HepG2 (cell line): ENCODE measurements around the gene ATP9A. TPM values are rescaled to one million over a fixed set of nuclear protein-coding genes. Genes with fewer than 3 reads are reported as not detected.

ENCODE experiments used
- ARNTL ChIP-seq: sonication (generic); formaldehyde crosslinking; IDR thresholded peaks from 2 replicates; pipeline ENCODE4 v1.4.0; 2020; ENCODE audit warnings: mild to moderate bottlenecking, missing genetic modification reagents
- HIVEP1 ChIP-seq: sonication (generic); formaldehyde crosslinking; IDR thresholded peaks from 2 replicates; pipeline ENCODE4 v1.4.0; 2020; ENCODE audit warnings: mild to moderate bottlenecking, missing genetic modification reagents
- KDM6A ChIP-seq: IDR thresholded peaks from 2 replicates; pipeline ENCODE4 v1.6.1; 2016; ENCODE audit warnings: low read depth
- KLF16 ChIP-seq, 2 experiments: sonication (generic) in 1 of 2; formaldehyde crosslinking in 1 of 2; IDR thresholded peaks; 2 replicates each; pipeline versions ENCODE4 v1.6.1 to v1.8.0; 2016 to 2023; ENCODE audit warnings: missing genetic modification reagents in 2 of 2, missing compliant biosample characterization in 1 of 2
- KLF9 ChIP-seq: IDR thresholded peaks from 2 replicates; pipeline ENCODE4 v1.6.1; 2016; ENCODE audit warnings: low read depth
- MED1 ChIP-seq: sonication (generic); formaldehyde crosslinking; IDR thresholded peaks from 2 replicates; pipeline ENCODE4 v1.4.0; 2020; ENCODE audit warnings: missing genetic modification reagents
- MXD4 ChIP-seq: IDR thresholded peaks from 2 replicates; pipeline ENCODE4 v1.6.1; 2016; ENCODE audit warnings: mild to moderate bottlenecking, missing biosample characterization, missing genetic modification reagents
- NR2C2 ChIP-seq: sonication (generic); formaldehyde crosslinking; IDR thresholded peaks from 2 replicates; pipeline ENCODE4 v1.4.0; 2020; ENCODE audit warnings: missing genetic modification reagents, mild to moderate bottlenecking, moderate library complexity, borderline replicate concordance
- RARA ChIP-seq: IDR thresholded peaks from 2 replicates; pipeline ENCODE4 v1.6.1; 2016; ENCODE audit warnings: missing genetic modification reagents, missing compliant biosample characterization
- RBAK ChIP-seq: sonication (generic); formaldehyde crosslinking; IDR thresholded peaks from 2 replicates; pipeline ENCODE4 v1.5.1; 2020; ENCODE audit warnings: mild to moderate bottlenecking, missing genetic modification reagents
- RBFOX2 ChIP-seq: fragments of 200-400 bp; formaldehyde crosslinking; IDR thresholded peaks from 2 replicates; pipeline ENCODE4 v1.6.1; 2017; ENCODE audit warnings: low read depth, mild to moderate bottlenecking, low read length
- ZFP82 ChIP-seq: sonication (generic); formaldehyde crosslinking; IDR thresholded peaks from 2 replicates; pipeline ENCODE4 v1.5.1; 2020; ENCODE audit warnings: mild to moderate bottlenecking, missing genetic modification reagents, borderline replicate concordance
- ZFX ChIP-seq: sonication (generic); formaldehyde crosslinking; IDR thresholded peaks from 2 replicates; pipeline ENCODE4 v1.4.0; 2020; ENCODE audit warnings: mild to moderate bottlenecking, low read depth, missing genetic modification reagents, moderate library complexity
- ZNF101 ChIP-seq: sonication (generic); formaldehyde crosslinking; IDR thresholded peaks from 2 replicates; pipeline ENCODE4 v1.4.0; 2020; ENCODE audit warnings: mild to moderate bottlenecking, low read depth, missing genetic modification reagents, borderline replicate concordance
- ZNF12 ChIP-seq: sonication (generic); formaldehyde crosslinking; IDR thresholded peaks from 2 replicates; pipeline ENCODE4 v1.5.0; 2020; ENCODE audit warnings: missing genetic modification reagents
- ZNF121 ChIP-seq: sonication (generic); formaldehyde crosslinking; IDR thresholded peaks from 2 replicates; pipeline ENCODE4 v1.5.0; 2020; ENCODE audit warnings: mild to moderate bottlenecking, missing genetic modification reagents
- ZNF232 ChIP-seq: sonication (generic); formaldehyde crosslinking; IDR thresholded peaks from 2 replicates; pipeline ENCODE4 v1.4.0; 2020; ENCODE audit warnings: missing genetic modification reagents, borderline replicate concordance
- ZNF253 ChIP-seq: sonication (generic); formaldehyde crosslinking; IDR thresholded peaks from 2 replicates; pipeline ENCODE4 v1.8.0; 2022; ENCODE audit warnings: mild to moderate bottlenecking, missing genetic modification reagents, borderline replicate concordance
- ZNF549 ChIP-seq: sonication (generic); formaldehyde crosslinking; IDR thresholded peaks from 2 replicates; pipeline ENCODE4 v1.5.0; 2020; ENCODE audit warnings: missing genetic modification reagents
- ZNF572 ChIP-seq: sonication (generic); formaldehyde crosslinking; IDR thresholded peaks from 2 replicates; pipeline ENCODE4 v1.5.1; 2020; ENCODE audit warnings: mild to moderate bottlenecking, missing genetic modification reagents
- ZNF724P ChIP-seq: sonication (generic); formaldehyde crosslinking; IDR thresholded peaks from 2 replicates; pipeline ENCODE4 v1.8.0; 2022; ENCODE audit warnings: missing genetic modification reagents, borderline replicate concordance
- ZNF75D ChIP-seq: sonication (generic); formaldehyde crosslinking; IDR thresholded peaks from 2 replicates; pipeline ENCODE4 v1.8.1; 2023; ENCODE audit warnings: missing genetic modification reagents, mild to moderate bottlenecking, borderline replicate concordance
- polyA plus RNA-seq, 8 experiments: library from polyadenylated mRNA; depleted of rRNA in 3 of 8; stranded (reverse) in 7 of 8; unstranded in 1 of 8; fragments of >200 nt; fragmentation: Illumina TruSeq in 4 of 8; extraction: Trizol in 4 of 8; gene quantifications; 2 replicates each; pipeline versions ENCODE4 v1.2.1 to v1.2.3, GENCODE V29; 2011 to 2016; ENCODE audit warnings: low read depth in 4 of 8, missing spikeins in 1 of 8, mixed read lengths in 1 of 8; ENCODE audit not compliant: insufficient read depth in 1 of 8
- total RNA-seq, 5 experiments: library from RNA; depleted of rRNA; stranded (reverse); fragments of >200 nt; fragmentation: Illumina TruSeq; extraction: Trizol; gene quantifications; 2 replicates each; pipeline ENCODE4 v1.2.3, GENCODE V29; 2016; ENCODE audit warnings: low read depth in 1 of 5
- TF ChIP-seq, protein P1 (sequence below): sonication (generic); formaldehyde crosslinking; IDR thresholded peaks from 2 replicates; pipeline ENCODE4 v1.4.0; 2020; ENCODE audit warnings: missing genetic modification reagents, borderline replicate concordance
- TF ChIP-seq, protein P2 (sequence below): sonication (generic); formaldehyde crosslinking; conservative IDR thresholded peaks from 2 replicates; pipeline ENCODE4 v1.8.0; 2022; ENCODE audit warnings: mild to moderate bottlenecking, moderate library complexity, missing genetic modification reagents

ATP9A gene
- total and polyA plus RNA-seq, 2 of the 13 experiments (the other 11 are each of a cell fraction or from before 2014, with no cell fraction given): 11.8 to 18.5 TPM

DNA sequence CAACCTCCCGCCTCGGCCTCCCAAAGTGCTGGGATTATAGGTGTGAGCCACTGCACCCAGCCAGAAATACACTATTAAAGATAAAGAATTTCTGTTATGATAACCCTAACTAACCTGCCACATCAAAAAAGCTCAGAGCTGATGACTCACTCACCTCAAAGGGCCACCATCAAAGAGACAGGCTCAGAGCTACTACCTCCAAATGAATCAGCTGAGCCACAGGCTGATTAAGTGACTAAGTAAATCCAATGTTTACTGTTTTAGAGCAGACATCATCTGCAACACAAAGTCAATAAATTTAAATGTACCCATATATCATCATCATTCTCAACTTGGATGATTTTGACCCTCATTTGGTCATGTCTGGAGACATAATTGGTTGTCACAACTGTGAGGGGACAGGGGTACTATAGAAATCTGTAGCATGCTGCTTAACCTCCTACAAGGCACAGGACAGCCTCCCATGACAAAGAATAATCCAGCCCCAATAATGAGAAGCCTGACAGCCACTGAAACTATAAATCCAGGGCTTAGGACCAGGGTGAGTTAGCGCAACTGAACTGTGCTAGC, 106.5 kb downstream of the ATP9A start (continued):
- TF ChIP-seq ZFP82 (CRISPR knock-in tag) (no peak), ZNF549 (CRISPR knock-in tag) (no peak), ZNF232 (CRISPR knock-in tag) (0 out of 2 replicates have a peak, but pooled peaks have one; percentile 42), KLF9 (CRISPR knock-in tag) (no peak), ZNF572 (no peak), ZNF253 (CRISPR knock-in tag) (no peak), NR2C2 (CRISPR knock-in tag) (no peak), HIVEP1 (CRISPR knock-in tag) (no peak), KLF16 (CRISPR knock-in tag; IDR thresholded peaks at IDR 0.05) (no peak; a peak in 1 of 4 replicates), ARNTL (CRISPR knock-in tag) (no peak), ZNF121 (CRISPR knock-in tag) (no peak), ZNF101 (CRISPR knock-in tag) (no peak), RARA (peak; percentile 92), ZFX (CRISPR knock-in tag) (no peak), ZNF724P (no peak), RBFOX2 (no peak), RBAK (no peak), ZNF12 (CRISPR knock-in tag) (peak; percentile 48; the same call in 1 of the 2 replicates), ZNF75D (CRISPR knock-in tag) (no peak), MXD4 (no peak), MED1 (CRISPR knock-in tag) (peak; percentile 86), KDM6A (CRISPR knock-in tag) (0 out of 2 replicates have a peak, but pooled peaks have one; percentile 20)
- TF ChIP-seq, protein P1, sequence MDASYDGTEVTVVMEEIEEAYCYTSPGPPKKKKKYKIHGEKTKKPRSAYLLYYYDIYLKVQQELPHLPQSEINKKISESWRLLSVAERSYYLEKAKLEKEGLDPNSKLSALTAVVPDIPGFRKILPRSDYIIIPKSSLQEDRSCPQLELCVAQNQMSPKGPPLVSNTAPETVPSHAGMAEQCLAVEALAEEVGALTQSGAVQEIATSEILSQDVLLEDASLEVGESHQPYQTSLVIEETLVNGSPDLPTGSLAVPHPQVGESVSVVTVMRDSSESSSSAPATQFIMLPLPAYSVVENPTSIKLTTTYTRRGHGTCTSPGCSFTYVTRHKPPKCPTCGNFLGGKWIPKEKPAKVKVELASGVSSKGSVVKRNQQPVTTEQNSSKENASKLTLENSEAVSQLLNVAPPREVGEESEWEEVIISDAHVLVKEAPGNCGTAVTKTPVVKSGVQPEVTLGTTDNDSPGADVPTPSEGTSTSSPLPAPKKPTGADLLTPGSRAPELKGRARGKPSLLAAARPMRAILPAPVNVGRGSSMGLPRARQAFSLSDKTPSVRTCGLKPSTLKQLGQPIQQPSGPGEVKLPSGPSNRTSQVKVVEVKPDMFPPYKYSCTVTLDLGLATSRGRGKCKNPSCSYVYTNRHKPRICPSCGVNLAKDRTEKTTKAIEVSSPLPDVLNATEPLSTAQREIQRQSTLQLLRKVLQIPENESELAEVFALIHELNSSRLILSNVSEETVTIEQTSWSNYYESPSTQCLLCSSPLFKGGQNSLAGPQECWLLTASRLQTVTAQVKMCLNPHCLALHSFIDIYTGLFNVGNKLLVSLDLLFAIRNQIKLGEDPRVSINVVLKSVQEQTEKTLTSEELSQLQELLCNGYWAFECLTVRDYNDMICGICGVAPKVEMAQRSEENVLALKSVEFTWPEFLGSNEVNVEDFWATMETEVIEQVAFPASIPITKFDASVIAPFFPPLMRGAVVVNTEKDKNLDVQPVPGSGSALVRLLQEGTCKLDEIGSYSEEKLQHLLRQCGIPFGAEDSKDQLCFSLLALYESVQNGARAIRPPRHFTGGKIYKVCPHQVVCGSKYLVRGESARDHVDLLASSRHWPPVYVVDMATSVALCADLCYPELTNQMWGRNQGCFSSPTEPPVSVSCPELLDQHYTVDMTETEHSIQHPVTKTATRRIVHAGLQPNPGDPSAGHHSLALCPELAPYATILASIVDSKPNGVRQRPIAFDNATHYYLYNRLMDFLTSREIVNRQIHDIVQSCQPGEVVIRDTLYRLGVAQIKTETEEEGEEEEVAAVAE: peak; percentile 53; the same call in 1 of the 2 replicates
- TF ChIP-seq, protein P2, sequence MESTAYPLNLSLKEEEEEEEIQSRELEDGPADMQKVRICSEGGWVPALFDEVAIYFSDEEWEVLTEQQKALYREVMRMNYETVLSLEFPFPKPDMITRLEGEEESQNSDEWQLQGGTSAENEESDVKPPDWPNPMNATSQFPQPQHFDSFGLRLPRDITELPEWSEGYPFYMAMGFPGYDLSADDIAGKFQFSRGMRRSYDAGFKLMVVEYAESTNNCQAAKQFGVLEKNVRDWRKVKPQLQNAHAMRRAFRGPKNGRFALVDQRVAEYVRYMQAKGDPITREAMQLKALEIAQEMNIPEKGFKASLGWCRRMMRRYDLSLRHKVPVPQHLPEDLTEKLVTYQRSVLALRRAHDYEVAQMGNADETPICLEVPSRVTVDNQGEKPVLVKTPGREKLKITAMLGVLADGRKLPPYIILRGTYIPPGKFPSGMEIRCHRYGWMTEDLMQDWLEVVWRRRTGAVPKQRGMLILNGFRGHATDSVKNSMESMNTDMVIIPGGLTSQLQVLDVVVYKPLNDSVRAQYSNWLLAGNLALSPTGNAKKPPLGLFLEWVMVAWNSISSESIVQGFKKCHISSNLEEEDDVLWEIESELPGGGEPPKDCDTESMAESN (CRISPR knock-in tag): no peak
